Common myeloid progenitor, CD34-positive (primary cell): ENCODE results near the gene FAM199X.

Source experiments
- CTCF ChIA-PET: fragments of 350-600 bp; sonication (Branson Sonifier 250); formaldehyde crosslinking; loops from one replicate; lab custom pipeline; 2021; ENCODE audit warnings: antibody characterized with exemption; lab: Charles Lee
- POLR2A ChIA-PET: fragments of 350-600 bp; sonication (Branson Sonifier 250); formaldehyde crosslinking; loops from one replicate; lab custom pipeline; 2021; ENCODE audit warnings: antibody characterized with exemption; lab: Charles Lee
- DNase-seq, 3 donors: peaks; one replicate each; pipeline versions ENCODE4 v3.0.0 to v3.0.0-alpha.2; 2013
- H3K27ac ChIP-seq, 2 experiments: 1 replicate in 1 of 2; 2 replicates in 1 of 2; pipeline ENCODE4 v1.7.0; 2013; ENCODE audit warnings: inconsistent platforms in 2 of 2, low read length in 2 of 2, mild to moderate bottlenecking in 2 of 2, low read depth in 1 of 2, moderate library complexity in 1 of 2; ENCODE audit not compliant: severe bottlenecking in 2 of 2, insufficient read depth in 1 of 2, poor library complexity in 1 of 2
- H3K27me3 ChIP-seq, 5 experiments: replicated peaks in 2 of 5; 1 replicate in 3 of 5; 2 replicates in 2 of 5; pipeline versions ENCODE4 v1.6.1 to v1.7.0; 2013; ENCODE audit warnings: low read length in 4 of 5, mild to moderate bottlenecking in 2 of 5, moderate library complexity in 2 of 5, inconsistent platforms in 1 of 5; ENCODE audit not compliant: insufficient read depth in 5 of 5, control insufficient read depth in 4 of 5
- H3K36me3 ChIP-seq, 4 experiments: 1 replicate in 2 of 4; 2 replicates in 2 of 4; pipeline versions ENCODE4 v1.6.1 to v1.7.0; 2013; ENCODE audit warnings: low read length in 3 of 4, control low read depth in 1 of 4, mild to moderate bottlenecking in 1 of 4; ENCODE audit not compliant: control insufficient read depth in 4 of 4, insufficient read depth in 4 of 4
- H3K4me1 ChIP-seq, 4 experiments: 1 replicate in 3 of 4; 2 replicates in 1 of 4; pipeline versions ENCODE4 v1.6.1 to v1.7.1; 2013; ENCODE audit warnings: low read length in 3 of 4, mild to moderate bottlenecking in 3 of 4, control low read depth in 1 of 4, inconsistent platforms in 1 of 4, moderate library complexity in 1 of 4; ENCODE audit not compliant: control insufficient read depth in 4 of 4, insufficient read depth in 4 of 4; ENCODE audit errors: control extremely low read depth in 1 of 4
- H3K4me3 ChIP-seq, 7 experiments: 1 replicate in 4 of 7; 2 replicates in 3 of 7; pipeline versions ENCODE4 v1.5.1 to v1.7.0; 2013; ENCODE audit warnings: mild to moderate bottlenecking in 7 of 7, low read length in 6 of 7, moderate library complexity in 6 of 7, inconsistent platforms in 2 of 7, low read depth in 2 of 7, control low read depth in 1 of 7; ENCODE audit not compliant: insufficient read depth in 4 of 7, control insufficient read depth in 1 of 7; ENCODE audit errors: extremely low read depth in 1 of 7
- H3K9me3 ChIP-seq, 5 experiments: 1 replicate in 4 of 5; 2 replicates in 1 of 5; pipeline versions ENCODE4 v1.6.1 to v1.7.1; 2013; ENCODE audit warnings: low read length in 4 of 5, mild to moderate bottlenecking in 2 of 5, inconsistent platforms in 1 of 5, low read depth in 1 of 5, moderate library complexity in 1 of 5; ENCODE audit not compliant: control insufficient read depth in 4 of 5, insufficient read depth in 2 of 5; ENCODE audit errors: control extremely low read depth in 1 of 5
- WGBS: methylation state at CpG from one replicate; pipeline ENCODE4 v1.1.5; 2013; ENCODE audit not compliant: insufficient coverage; 5-methylcytosine and 5-hydroxymethylcytosine counted together

FAM199X gene

GRCh38 chrX:104156630-104157529 is 9.4 kb upstream of the FAM199X start, which contains the start of gene SLC25A53:
Gene SLC25A53 (minus strand): TSS chrX:104157009. CDS start chrX:104105257, 51,752 bp downstream.
- Histone ChIP-seq H3K27ac (peak within 1 kb of the TSS; percentile 79 to 93), H3K36me3 (no peaks in the 10 kb centered on the region), H3K27me3 (no peaks in the 10 kb centered on the region), H3K9me3 (no peaks in the 10 kb centered on the region), H3K4me1 (peaks cover 0 to 10% (median 3%) of the 10 kb centered on the region in 4 experiments), H3K4me3 (peak within 1 kb of the TSS; percentile 50 to 91 (median 72))
- POLR2A ChIA-PET = interaction anchor here (1.3 to 1.7 kb wide), 2 partner anchors 9 to 15 kb away, joined by 4 to 9 read pairs; partner anchors contain the start of gene FAM199X
- CTCF ChIA-PET = interaction anchor here (1.4 kb wide), 2 partner anchors 9 to 13 kb away, joined by 3 to 9 read pairs; partner anchors contain the start of gene FAM199X
- 36% methylated on average over 40 of the region's 44 CpGs for WGBS
- DNase-seq = peak; percentile 86 to 96 (median 93)

GRCh38 chrX:104166735-104167436 is 633 bp downstream of the FAM199X start:
- no peak for DNase-seq
- WGBS = 34% methylated on average over 28 of the region's 37 CpGs
- no peaks in the 10 kb centered on the region for H3K36me3 ChIP-seq
- peak overlapping the region; percentile 43 to 89 (median 78) for H3K4me3 ChIP-seq
- peaks cover 0 to 3% (median 0%) of the 10 kb centered on the region in 5 experiments for H3K9me3 ChIP-seq
- CTCF ChIA-PET = interaction anchor here (1.1 to 2.7 kb wide), 2 partner anchors 9 to 28 kb away, joined by 4 to 10 read pairs; no protein-coding TSS in a partner anchor
- H3K4me1 ChIP-seq = peaks cover 0 to 14% (median 5%) of the 10 kb centered on the region in 4 experiments
- POLR2A ChIA-PET = interaction anchor here (1.8 kb wide), 1 partner anchor 10 kb away, joined by 9 read pairs; the partner anchor contains the start of gene SLC25A53
- peaks cover 0 to 10% (median 0%) of the 10 kb centered on the region in 5 experiments for H3K27me3 ChIP-seq
- H3K27ac ChIP-seq = peak overlapping the region; percentile 40 to 77

DNA sequence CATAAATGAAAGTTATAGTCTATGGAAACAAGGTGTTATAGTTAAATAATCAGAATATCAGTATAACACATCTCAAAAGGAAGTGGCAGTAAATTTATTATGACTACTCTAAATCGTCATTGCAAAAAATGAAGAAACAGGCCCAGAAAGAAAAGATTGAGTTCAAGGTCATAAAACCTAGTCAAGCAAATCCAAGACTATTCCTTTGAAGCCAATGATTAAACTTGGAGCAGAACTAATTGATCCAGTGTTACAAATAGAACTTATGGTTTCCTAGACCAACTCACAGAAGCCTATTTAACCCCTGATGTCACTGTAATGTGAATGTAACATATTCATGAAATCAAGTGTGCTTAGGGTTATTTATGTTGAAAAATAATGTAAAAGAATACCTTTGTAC is 1.9 kb downstream of the FAM199X start:
- ChIA-PET CTCF (no interaction called here), POLR2A (no interaction called here)
- no CpG with 5 or more reads among the region's 1 CpG for WGBS
- Histone ChIP-seq H3K36me3 (peaks cover 0 to 2% (median 0%) of the 10 kb centered on the region in 4 experiments), H3K4me1 (peaks cover 0 to 14% (median 5%) of the 10 kb centered on the region in 4 experiments), H3K9me3 (peaks cover 0 to 3% (median 0%) of the 10 kb centered on the region in 5 experiments), H3K4me3 (peak overlapping the region in 2 of 7 experiments; percentile 78 to 89), H3K27me3 (peaks cover 0 to 10% (median 0%) of the 10 kb centered on the region in 5 experiments), H3K27ac (no peak overlapping the region)
- DNase-seq = no peak

- Histone ChIP-seq H3K4me3 (no peak overlapping the region), H3K36me3 (peaks cover 0 to 4% (median 1%) of the 10 kb centered on the region in 4 experiments), H3K27ac (no peak overlapping the region), H3K9me3 (peaks cover 0 to 1% (median 0%) of the 10 kb centered on the region in 5 experiments), H3K27me3 (peaks cover 0 to 2% (median 0%) of the 10 kb centered on the region in 5 experiments), H3K4me1 (peaks cover 0 to 12% (median 2%) of the 10 kb centered on the region in 4 experiments)
- 100% methylated on average over 1 of the region's 6 CpGs for WGBS
- no peak for DNase-seq
- POLR2A ChIA-PET = no interaction called here
- CTCF ChIA-PET = no interaction called here
Measured at GRCh38 chrX:104172121-104172520, 5.9 kb downstream of the FAM199X start.

- CTCF ChIA-PET = interaction anchor here (1.3 kb wide), 1 partner anchor 9 kb away, joined by 4 read pairs; no protein-coding TSS in a partner anchor
- no peak for DNase-seq
- Histone ChIP-seq H3K27ac (no peak overlapping the region), H3K9me3 (peaks cover 0 to 1% (median 0%) of the 10 kb centered on the region in 5 experiments), H3K27me3 (no peaks in the 10 kb centered on the region), H3K36me3 (peaks cover 0 to 4% (median 2%) of the 10 kb centered on the region in 4 experiments), H3K4me1 (peaks cover 0 to 8% (median under 1%) of the 10 kb centered on the region in 4 experiments), H3K4me3 (no peak overlapping the region)
- WGBS = 86% methylated on average over 1 of the region's 2 CpGs
- POLR2A ChIA-PET = no interaction called here
Measured at GRCh38 chrX:104172788-104173187, 6.5 kb downstream of the FAM199X start.

- Histone ChIP-seq H3K4me3 (no peak overlapping the region), H3K4me1 (no peaks in the 10 kb centered on the region), H3K36me3 (peaks cover 0 to 4% (median 4%) of the 10 kb centered on the region in 4 experiments), H3K9me3 (peaks cover 0 to 1% (median 0%) of the 10 kb centered on the region in 5 experiments), H3K27ac (no peak overlapping the region), H3K27me3 (no peaks in the 10 kb centered on the region)
- POLR2A ChIA-PET = no interaction called here
- 81% methylated on average over 3 of the region's 6 CpGs for WGBS
- no peak for DNase-seq
- CTCF ChIA-PET = interaction anchor here (1.3 kb wide), 1 partner anchor 8 kb away, joined by 4 read pairs; no protein-coding TSS in a partner anchor
Measured at GRCh38 chrX:104173841-104174240, 7.6 kb downstream of the FAM199X start.
